Activated CD8-positive, alpha-beta memory T cell treated with anti-CD3 and anti-CD28 coated beads for 48 hours (primary cell): ENCODE results near the gene HOXD8.

ENCODE experiments used
- DNase-seq, 3 experiments: peaks; one replicate each; pipeline ENCODE4 v3.0.0-alpha.2; 2020; ENCODE audit warnings: low read depth in 2 of 3, low spot score in 2 of 3

HOXD8 gene

DNA sequence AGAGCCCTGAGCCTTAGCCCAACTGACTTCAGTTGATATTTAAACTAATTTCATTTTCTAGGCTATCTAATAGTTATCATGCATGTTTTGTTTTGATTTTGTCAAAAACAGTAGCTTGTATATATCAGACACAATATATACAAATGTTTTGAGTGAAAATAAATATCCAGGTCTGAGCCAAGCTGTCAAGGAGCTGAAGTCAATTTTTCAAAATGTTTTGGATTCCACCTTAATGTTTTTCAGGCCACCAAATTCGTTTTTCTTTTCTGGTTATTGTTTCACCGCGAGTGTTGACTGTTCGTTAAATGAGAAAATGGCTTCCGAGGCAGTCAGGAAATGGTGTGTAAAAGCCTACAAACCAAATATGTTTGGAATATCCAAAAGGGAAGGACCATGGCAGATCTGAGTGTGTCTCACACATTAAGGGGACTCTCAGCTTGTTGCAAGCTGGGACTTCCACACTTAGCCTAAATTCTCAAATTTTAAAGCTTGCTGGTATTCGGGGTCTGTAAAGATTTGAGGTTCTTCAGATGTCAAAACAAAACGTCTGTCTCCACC is 27.1 kb upstream of the HOXD8 start:
- no peak for DNase-seq

GRCh38 chr2:176103194-176103593 is 26.3 kb upstream of the HOXD8 start:
- DNase-seq: no peak

- DNase-seq: no peak
Measured at GRCh38 chr2:176103742-176104315, 25.7 kb upstream of the HOXD8 start.

DNA sequence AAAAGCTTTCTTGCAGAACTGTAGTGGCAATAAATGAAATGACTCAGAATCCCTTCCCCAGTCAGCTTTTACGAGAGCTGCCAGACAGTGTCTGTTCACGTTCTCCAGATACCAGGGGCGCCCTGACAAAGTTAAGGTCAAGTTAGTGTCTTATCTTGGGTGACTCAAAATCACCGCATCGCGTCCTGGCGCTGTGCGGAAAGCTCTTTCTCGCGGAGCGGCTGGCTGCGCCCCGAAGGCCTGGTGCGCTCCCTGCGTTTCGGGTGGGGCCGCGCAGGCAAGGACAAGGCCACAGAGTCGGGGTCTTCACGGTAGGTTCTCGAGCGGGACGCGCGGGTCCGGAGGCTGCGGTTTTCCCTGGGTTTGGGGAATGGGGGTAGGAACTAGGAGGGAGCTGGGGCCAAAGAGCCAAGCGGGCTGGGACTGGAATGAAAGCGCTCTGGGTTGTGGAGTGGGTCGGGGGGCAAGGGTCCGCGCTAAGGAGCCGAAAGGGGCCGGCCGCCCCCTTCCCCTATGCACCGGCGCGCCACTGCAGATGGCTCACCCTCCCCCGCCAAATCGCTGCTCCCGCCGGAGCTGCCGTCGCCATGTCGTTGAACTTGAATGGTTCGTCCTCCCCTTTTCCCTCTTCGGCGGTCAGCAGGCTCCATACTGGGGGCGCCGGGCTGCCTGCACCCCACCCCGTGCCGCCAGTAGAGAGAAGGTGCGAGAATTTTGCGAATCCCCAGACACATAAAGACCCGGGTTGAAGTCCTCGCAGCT is 25.0 kb upstream of the HOXD8 start:
- DNase-seq: no peak

DNA sequence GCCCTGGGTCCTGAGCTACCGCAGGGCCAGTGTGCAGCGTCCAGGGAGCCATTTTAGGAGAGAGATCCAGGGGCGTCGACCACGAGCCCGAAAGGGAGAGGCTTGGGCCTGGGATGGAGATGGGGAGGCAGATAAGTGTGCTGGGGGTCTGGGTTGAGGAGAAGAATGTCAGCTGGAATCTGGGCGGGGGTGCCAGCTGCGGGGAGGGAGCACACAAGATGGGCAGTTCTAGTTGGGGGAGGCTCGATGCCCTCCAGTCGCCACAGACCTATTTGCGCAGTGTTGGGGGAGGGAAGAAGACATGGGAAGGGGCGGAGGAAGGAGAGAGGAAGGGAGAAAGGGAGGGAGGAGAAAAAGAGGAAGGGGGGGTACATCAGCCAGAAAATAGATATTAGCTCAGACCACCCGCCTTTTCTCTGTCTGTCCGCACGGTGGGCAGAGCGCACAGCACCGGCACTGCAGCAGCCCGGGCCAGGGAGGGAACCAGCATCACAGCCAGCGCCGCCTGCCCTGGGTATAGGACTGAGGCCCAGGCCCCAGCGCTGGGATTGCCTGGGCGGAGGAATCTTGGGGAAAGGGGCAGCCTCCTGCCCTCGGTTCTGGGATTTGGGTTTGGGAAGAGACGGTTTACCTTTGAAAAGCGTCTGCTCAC is 24.3 kb upstream of the HOXD8 start:
- DNase-seq: no peak

DNA sequence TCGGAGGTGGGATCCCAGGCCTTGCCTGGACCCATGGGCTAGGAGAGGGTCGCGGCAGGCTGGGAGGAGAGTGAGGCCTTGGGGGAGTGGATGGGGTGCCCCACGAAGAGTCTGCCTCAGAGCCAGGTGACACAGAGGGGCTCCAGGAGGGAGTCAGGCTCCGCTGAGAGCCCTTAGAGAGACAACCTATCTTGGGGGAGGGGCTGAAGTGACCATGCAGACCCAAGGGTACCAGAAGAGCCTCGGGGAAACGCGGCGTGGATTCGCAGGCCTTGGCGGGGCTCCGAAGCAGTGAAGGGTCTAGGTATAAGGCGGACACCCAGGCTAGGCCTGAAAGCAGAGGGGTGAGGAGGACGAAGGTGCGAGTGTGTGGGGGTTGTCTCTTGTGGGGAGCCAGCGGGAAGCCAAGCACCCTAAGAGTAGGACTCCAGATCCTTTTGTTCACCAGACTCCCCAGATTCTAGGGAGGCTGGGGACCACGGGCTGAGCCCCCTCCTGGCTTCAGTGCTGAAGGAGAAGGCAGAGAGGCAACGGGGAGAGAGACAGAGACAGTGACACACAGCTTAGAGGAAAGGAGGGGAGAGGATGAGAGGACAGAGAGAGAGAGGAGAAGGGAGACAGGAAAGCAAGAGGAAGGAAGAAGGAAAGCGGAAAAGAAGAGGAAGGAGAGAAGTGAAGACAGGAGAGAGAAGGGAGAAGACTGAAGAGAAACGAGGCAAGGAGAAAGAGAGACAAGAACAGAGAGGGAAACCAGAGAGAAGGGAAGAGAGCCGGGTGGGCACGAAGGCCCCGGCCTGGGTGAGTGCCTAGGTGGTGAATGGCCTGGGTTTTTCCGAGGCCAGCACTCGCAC is 23.6 kb upstream of the HOXD8 start:
- no peak for DNase-seq

DNA sequence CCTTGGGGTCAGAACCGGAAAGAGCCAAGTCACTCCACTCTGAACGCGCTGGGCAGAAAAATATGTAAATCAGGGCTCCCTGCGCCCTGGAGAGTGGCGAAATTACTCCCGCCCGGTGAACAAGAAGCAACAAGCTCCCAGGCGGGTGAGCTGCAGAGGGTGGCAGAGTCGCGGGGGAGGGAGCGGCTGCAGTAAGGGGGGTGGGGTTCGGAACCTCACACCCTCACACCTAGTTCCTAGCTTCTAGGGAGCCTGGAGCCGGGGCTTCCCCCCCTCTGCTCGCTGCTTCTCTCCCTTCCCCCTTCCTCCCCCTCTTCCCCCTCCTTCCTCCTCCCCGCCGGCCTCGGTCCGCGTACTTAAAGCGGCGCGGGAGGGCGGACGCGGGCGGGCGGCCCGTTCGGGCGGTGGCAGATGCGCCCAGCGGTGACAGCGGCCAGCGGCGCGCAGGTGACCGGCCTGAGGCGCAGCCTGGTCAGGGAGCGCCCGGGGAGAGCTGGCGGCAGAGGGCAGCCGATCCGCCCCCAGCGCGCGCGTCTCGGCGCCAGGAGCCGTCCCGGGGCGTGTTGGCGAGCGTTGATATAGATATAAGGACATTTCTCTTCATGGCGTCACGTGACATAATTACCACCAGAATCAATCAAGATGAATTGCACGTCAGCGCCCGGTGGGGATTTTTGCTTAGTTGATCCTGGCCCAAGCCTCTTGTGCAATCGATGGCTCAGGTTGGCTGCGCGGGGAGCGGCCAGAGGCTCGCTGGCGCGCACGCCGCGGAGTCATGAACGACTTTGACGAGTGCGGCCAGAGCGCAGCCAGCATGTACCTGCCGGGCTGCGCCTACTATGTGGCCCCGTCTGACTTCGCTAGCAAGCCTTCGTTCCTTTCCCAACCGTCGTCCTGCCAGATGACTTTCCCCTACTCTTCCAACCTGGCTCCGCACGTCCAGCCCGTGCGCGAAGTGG is 22.6 kb upstream of the HOXD8 start, which contains the start of gene HOXD11:
HOXD11 (plus strand) TSS at position 700 of the 959 bp plus-strand sequence; CDS start at position 776, 76 bp downstream.
- no peak for DNase-seq

DNA sequence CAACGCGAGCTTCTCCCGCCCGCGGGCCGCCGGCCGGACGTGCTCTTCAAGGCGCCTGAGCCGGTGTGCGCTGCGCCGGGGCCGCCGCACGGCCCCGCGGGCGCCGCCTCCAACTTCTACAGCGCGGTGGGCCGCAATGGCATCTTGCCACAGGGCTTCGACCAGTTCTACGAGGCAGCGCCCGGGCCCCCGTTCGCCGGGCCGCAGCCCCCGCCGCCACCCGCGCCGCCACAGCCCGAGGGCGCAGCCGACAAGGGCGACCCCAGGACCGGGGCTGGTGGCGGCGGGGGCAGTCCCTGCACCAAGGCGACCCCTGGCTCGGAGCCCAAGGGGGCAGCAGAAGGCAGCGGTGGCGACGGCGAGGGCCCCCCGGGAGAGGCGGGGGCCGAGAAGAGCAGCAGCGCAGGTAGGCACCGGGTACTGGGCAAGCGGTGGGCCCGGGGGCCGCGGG is 21.7 kb upstream of the HOXD8 start:
- DNase-seq: no peak

DNA sequence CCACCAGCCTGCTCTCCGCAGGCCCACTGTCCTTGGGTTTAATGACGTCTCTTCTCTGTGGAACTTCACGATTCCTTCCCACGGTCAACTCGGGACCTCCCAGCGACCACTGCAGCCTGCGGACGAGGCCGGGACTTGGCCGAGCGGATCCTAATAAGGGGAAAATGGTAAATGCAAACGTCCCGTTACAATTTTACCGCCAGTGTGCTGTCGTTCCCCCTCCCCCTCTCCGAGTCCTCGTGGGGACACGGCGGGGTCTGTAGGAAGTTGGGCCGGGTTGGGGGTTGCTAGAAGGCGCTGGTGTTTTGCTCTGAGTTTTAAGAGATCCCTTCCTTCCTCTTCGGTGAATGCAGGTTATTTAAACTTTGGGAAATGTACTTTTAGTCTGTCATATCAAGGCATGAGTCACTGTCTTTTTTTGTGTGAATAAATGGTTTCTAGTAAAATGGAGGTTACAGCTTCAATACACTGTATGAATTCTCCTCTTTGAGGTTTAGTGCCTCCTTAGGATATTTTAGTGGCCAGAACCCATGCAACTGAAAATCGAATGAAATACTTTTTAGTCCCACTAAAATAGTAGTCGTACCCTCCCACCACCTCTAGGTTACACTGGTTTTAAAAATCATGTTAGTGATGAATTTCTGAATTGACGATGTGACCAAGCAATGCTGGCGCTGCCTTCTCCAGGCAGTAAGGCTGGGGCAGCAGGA is 20.2 kb upstream of the HOXD8 start:
- no peak for DNase-seq

DNA sequence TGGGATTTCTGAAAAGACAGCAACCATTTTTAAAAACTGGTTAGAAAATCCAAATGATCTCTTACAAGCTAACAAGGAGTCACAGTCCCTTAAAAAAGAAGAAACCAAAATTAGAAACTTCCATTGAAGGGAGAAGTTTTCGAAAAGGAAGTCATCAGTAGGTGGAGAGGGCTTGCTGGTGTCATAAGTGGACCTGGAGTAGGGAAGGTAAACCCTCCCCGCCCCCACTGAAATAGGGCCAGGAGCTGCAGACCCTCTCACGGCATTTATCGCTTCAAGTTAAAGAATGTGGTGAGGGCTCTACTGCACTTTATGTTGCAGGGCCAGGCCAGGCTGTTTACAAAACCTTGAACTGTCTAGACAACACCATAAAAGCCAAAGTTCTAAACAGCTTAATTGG is 19.6 kb upstream of the HOXD8 start:
- no peak for DNase-seq

GRCh38 chr2:176110415-176111308 is 18.8 kb upstream of the HOXD8 start:
- no peak for DNase-seq

DNA sequence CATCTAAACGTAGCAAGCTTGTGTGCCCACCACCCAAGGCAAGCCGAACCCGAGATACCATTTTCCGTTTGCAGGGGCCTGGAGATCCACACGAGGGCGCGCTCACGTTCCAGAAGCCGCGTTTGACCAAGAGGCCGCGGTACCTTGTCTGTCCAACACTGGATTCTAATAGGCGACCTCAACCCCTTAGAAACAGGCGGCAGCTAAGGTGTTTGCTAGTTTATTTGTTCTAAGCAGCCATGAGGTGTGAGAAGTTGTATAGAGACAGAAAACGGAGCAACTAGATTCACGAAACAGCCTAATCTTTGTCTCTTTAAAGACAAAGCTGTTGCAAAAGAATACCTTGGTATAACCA is 18.2 kb upstream of the HOXD8 start:
- no peak for DNase-seq

DNA sequence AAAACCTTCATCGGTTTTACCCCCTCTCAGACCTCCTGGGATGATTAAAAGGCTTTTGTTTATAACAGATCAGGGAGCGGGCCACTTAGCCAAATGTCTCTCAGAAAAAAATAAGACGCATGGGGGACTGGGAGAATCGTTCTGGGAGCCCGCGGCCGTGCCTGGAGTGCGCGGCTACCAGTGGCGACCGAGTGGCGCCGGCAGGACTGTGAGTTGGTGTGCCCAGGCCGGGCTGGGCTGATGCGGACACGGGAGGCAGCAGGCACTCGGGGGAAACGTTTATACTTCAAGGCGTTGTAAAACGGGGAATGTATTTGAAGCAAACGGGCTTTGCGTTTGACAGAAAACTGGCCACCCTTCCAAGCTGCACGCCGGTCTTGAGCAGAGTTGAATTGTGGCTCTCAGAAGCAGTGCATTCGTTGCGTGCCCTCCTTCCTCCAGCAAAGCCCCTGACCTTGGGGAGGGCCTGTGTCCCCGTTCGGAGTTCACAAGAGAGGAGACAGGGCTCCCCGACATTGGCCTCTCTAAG is 17.6 kb upstream of the HOXD8 start:
- DNase-seq: no peak

DNA sequence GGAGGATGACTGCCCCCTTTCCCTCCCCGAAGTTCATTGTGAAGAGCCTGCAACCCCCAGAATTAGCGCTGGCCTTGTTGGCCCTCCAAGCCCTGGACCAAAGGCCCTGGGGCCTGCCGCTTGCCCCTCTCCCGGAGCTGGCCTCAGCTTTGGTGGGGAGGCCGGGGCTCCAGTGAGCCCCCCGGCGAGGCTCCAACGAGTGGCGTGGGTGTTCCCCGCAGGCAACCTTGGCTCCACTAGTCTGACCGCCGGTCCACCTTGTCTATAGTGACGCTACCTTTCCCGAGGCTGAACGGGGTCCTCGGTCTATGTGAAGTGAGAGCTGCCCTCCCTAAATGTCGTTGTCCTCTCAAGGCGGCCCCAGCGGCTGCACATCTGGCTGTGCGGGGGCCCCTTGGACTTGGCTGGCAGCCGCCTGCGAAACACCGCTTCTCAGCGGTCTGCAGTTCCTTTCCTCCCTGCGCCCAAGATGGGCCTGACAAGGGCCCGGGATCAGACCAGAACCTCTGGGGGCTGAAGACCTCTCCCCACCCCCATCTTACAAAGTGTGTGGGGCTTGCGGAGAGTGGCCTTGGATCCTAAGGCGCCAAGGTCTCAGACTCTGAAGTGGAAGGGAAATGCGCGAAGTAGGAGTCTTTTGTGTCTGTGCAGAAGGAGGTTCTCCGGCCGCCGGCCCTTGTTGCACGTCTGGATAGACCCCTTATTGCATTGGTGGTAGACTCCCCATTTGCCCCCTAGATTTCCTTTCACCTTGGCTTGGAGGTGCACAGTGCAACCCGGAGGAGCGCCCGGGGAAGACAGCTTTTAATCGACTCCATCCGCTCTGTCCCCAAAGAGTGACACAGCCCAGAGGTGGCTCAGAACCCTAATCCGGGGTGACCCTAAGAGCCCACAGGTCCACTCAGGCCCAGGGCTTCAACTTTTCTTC is 16.9 kb upstream of the HOXD8 start:
- no peak for DNase-seq

DNA sequence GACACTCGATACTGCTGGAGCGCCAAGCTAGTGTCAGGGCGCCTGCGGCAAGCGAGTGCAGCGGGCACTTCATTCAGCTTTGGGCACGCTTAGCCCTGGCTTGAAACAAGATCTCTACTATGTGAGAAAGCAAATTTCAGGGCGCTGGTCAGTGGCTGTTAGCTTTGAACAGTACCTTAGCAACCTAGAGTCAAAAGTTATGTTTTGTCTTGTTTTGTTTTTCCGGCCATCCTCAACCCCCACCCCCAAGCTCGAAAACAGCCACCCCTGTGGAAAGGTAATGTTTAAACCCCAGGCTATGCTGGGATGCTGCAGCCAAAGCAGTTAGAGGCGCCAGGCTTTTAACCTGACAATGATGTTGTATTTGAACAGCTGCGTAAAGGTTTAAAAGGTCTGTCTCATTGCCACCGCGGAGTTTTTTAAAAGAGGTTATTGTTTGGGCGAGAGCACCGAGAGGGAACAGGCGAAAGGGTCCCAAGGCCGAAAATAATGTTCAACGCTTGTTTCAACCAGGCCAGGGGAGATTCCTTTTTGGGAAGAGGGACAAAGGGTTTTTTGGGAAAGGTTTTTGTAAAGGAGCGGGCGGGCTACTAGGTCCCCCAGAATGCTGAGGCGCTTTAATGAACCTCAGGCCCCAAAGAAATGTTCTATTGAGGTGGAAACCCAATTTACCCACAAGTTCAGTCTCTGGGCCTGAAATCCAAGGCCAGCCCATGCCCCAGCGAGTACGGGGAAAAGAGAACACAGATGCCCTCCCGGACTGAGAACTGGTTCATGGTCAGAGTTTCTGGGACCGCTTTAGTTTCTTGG is 15.2 kb upstream of the HOXD8 start:
- DNase-seq: no peak

DNA sequence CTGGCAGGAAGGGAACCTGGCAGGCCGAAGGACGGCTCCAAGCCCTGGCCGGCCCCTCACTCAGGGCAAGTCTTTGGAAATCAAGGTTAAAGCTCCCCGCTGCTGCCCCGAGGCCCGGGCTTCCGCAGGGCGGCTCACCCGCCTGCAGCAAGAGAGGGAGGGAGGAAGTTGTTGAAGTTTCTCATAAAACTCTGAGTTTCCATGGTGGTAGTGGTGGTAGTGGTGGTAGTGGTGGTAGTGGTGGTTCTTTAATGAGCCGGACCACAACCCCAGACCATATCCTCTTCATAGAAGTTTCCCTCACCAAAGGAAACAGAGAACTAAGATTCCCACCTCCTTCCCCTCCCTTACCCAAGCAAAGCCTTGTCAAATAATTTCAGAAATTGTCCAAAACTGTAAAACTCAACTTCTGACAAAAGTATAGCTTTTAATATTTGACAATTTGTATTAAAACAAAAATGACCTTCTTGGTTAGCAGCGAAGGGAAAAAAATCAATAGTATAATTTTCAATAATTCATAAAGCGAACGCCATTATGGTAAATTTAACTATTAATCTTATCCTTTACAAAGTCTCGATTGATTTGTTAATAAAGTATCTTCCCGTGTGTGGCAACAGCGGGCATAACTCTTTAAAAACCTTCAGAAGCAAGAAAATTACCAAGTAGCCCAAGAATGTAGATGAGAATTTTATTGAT is 14.4 kb upstream of the HOXD8 start:
- no peak for DNase-seq
